ENCODE measurements around the gene SLAIN1.

- TF ChIP-seq POLR2AphosphoS5 (IDR thresholded peaks at IDR 0.05) = no peak
- no peak for TF ChIP-seq CTCF (IDR thresholded peaks at IDR 0.05 in 8 of 11, conservative IDR thresholded peaks at IDR 0.05 in 3 of 11)
Measured at GRCh38 chr13:77740097-77740735, 42.7 kb downstream of the SLAIN1 start.
